Measurements from ENCODE around the gene CNPPD1.

The CNPPD1 gene

DNA sequence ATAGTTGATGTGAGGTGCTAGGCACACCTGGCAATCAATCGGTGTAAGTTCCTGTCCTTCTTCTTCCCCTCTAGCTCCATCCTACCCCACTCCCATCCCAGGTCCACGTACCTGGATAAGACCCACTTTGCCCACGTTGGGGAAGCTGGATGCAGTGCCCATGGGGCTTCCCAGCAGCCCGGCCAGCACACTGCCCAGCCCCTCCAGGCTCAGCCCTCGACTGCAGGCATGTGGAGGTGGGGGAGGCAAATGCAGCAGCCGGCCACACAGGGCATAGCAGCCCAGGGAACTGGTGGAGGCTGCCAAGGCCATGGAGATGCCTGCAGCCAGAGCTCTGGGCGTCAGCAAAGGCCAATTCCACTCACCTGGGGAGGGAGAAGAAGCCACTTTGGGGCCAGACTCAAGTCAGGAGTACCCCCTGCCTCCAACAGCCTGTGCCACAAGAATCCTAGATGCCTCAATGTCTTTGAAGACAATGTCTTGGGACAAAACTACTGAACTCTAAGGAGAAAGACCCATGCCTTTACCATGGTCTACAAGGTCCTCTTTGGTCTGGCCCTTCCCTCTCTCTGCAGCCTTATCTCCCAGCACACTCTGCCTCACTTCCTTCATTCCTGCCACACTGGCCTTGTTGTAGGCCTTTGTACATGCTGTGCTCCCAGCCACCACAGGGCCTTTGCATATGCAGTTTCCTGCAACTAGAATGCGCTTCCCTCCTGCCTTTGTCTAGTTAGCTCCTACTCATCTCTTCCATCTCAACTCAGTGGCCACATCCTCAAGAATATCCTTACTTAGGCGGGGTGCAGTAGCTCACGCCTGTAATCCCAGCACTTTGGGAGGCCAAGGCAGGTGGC is 11.4 kb downstream of the CNPPD1 start:
- in situ Hi-C loops (cut with MboI; ENCODE audit: low sequenced_read_pairs) = loop anchor here (10.0 kb wide), 2 partner anchors 50 to 110 kb away; partner anchors contain the start of genes ABCB6 and DNAJB2

DNA sequence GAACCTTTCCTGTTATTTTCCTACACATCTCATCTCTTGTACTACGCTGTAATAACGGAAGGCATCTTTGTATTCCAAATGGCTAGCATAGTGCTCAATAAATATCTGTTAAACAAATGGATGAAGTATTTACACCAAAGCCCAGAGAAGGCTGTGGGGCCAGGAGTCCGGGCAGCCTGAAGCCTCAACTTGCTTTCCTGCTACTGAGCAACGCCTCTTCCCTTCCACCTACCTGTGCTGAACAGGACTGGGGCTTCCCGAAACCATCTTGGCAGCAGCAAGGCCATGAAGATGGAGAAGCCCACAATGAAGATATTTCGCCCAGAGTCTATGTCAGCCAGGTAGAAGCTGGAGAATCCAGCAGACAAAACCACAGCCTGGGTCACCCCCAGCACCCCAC is 13.6 kb downstream of the CNPPD1 start:
- in situ Hi-C loops (cut with MboI; ENCODE audit: low sequenced_read_pairs) = loop anchor here (10.0 kb wide), 2 partner anchors 52 to 112 kb away; partner anchors contain the start of genes ABCB6 and DNAJB2

DNA sequence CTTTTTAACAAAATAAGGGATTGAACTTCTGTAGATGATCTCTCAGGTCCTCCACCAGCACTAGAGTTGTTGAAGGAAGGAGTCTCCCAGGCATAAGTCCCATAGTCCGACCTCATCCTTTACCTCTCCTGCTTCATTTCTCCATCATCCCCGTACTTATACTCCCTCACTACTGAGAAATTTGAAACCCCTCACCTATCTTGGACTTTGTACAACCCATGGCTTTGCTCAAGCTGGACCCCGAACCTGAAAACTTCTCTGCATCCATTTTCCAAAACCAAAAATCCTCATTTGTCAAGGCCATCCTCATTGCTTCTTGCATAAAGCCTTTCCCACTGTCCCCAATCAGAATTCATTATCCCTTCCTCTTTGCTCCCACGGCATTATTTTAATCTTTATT is 15.6 kb downstream of the CNPPD1 start:
- in situ Hi-C loops (cut with MboI; ENCODE audit: low sequenced_read_pairs) = loop anchor here (10.0 kb wide), 2 partner anchors 54 to 114 kb away; partner anchors contain the start of genes ABCB6 and DNAJB2

DNA sequence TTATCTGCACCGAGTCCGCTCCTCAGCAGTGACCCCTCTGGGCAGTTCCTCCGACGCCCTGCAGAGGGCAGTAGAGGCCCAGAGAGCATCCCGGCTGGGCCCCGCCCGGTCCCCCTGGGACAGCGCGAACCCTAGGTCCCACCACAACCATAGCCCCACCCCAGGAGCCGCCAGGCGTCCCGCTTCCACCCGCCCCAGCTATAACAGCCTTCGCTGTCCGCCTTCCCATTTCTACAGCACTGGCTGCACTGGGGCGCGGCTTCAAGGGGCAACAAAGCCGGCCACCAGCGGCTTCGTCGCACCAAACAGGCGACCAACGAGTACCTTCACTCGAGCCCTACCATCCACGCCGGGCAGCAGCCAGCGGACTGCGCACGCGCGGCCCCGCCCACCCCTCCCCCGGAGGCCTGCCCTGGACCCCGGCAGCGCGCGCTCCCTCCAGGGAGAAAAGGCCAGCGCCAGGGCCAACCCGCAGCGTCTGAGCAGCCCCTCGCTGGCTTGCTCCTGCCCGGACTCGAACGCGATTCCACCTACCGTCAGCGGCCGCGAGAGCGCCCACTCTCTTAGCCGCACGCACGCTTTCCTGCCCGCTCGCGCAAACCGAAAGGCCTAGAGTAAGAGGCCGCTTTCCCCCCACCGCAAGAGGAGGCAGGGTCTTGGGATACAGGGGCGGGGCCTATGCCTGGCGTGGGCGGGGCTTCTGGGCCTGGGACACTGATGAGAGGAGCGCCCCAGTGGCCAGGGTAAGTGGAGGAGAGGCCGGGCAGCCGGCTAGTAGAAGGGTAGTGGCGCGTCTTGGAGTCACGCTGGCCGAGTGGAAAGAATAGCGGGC is 16.3 kb downstream of the CNPPD1 start, which contains the start of gene NHEJ1:
Gene NHEJ1 (minus strand): TSS at position 630 of the 832 bp plus-strand sequence. CDS start 2,453 bp downstream, outside the sequence.
- in situ Hi-C loops (cut with MboI; ENCODE audit: low sequenced_read_pairs) = loop anchor here (10.0 kb wide), 2 partner anchors 54 to 114 kb away; partner anchors contain the start of genes ABCB6 and DNAJB2

DNA sequence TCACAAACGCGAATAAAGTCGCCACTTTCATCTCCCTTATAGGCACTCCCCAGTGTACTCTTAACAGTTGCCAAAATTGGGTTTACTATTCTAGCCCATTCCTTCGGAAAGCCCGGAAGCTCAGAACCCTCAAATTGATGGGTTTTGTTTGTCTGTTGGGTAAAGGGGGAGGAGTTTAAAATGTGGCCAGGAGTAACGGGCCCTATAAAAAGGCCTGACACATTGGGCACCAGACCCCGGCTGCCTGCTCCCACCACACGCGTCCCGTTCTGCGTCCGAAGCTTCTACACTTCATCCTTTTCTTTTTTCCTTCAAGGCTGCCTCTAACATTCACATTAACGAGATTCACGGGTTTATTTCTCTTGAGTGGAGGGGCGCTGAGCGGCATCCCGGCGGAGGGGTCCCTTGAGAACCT is 16.9 kb downstream of the CNPPD1 start:
- in situ Hi-C loops (cut with MboI; ENCODE audit: low sequenced_read_pairs) = loop anchor here (10.0 kb wide), 3 partner anchors 55 to 115 kb away; partner anchors contain the start of genes ABCB6 and DNAJB2

DNA sequence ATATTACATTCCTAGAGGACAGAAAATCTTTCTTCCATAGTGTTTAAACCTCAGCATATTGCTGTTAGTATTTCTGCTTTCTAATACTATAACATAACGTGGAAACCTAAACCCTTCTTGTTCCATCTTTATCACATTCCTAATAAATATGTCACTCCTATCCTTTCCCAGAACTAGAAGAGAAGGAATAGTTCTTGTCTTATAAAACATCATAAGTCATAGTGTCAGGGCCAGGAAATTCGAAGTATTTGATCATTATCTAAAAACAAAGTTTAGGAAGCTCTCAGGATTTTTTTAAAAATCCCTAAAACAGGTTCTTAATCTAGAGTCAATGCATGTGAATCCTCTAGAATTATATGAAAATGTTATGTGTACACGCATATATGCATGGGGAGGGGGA is 18.1 kb downstream of the CNPPD1 start:
- in situ Hi-C loops (cut with MboI; ENCODE audit: low sequenced_read_pairs) = loop anchor here (10.0 kb wide), 1 partner anchor 104 kb away; no protein-coding TSS in a partner anchor

DNA sequence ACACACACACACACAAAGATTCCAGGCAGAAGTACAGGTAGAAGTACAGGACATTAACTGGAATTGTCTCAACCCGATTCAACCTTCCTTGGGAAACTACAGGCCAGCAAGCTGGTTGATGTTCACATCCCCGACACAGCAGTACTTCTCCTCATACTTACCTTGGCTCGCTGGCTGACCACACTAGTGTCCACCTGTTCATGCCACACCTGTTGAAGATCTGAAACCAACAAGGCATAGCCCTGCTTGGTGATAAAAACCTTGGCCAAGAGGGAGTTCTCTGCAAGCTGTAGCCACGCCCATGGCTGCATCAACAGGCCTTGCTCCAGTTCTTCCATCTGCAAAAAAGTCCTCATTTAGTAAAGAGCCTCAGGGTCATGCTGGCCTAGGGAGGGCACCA is 18.7 kb downstream of the CNPPD1 start:
- in situ Hi-C loops (cut with MboI; ENCODE audit: low sequenced_read_pairs) = loop anchor here (10.0 kb wide), 1 partner anchor 103 kb away; no protein-coding TSS in a partner anchor

DNA sequence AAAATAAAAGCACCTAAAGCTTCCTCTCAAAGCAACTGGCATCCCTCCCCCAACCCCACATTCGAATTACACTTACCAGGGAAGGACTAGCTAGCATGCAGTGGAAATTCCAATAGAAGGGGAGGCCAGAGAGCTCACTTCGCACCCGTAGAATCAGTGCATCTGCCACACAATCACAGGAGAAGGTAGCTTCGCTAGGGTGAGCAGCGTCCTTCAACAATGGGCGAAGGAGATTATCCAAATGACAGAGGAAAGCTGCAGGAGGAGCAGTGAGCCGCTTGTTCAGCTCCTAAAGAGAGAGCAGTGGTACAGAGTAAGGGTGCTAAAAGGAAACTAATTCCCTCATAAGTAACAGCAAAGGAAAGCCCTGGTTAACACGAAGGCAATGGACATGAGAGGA is 19.3 kb downstream of the CNPPD1 start:
- in situ Hi-C loops (cut with MboI; ENCODE audit: low sequenced_read_pairs) = loop anchor here (10.0 kb wide), 1 partner anchor 103 kb away; no protein-coding TSS in a partner anchor

DNA sequence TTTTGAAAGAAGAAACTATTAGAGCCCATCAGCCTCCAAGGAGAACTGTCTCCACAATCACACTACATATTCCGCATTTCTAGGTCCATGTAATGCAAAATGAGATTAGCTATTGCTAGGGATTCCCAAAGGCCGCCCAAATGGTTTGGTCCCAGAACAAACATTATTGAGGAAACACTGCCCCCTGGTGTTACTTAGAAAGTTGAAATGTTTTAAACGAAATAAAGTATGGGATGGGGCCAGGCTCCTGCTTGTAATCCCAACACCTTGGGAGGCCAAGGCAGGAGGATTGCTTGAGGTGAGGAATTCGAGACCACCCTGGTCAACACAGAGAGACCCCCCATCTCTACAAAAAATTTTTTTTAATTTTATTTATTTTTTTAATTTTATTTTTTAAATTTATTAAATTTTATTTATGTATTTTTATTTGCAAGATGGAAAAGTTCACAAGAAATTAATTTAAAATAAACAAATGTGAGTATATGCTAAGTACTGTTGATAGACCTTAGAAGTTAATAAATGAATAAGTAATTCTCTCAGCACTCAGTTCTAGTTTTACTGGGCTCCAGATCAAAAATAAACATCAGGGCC is 21.6 kb downstream of the CNPPD1 start:
- in situ Hi-C loops (cut with MboI; ENCODE audit: low sequenced_read_pairs) = loop anchor here (10.0 kb wide), 1 partner anchor 100 kb away; no protein-coding TSS in a partner anchor

DNA sequence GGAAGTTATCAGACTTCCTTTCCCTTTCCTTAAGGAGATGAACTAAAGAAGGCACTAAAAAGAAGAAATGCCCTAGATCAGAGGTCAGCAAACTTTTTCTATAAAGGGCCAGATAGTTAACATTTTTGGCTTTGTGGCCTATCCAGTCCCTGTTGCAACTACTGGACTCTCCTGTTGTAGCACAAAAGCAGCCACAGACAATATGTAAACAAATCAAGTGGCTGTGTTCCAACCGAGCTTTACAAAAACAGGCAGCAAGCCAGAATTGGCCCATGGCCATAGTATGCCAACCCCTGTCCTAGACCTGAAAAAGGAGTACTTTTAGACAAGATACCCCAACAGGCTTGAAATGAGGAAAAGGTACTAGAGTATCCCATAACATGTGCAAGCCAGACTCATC is 27.1 kb downstream of the CNPPD1 start:
- in situ Hi-C loops (cut with MboI; ENCODE audit: low sequenced_read_pairs) = loop anchor here (10.0 kb wide), 1 partner anchor 95 kb away; no protein-coding TSS in a partner anchor

DNA sequence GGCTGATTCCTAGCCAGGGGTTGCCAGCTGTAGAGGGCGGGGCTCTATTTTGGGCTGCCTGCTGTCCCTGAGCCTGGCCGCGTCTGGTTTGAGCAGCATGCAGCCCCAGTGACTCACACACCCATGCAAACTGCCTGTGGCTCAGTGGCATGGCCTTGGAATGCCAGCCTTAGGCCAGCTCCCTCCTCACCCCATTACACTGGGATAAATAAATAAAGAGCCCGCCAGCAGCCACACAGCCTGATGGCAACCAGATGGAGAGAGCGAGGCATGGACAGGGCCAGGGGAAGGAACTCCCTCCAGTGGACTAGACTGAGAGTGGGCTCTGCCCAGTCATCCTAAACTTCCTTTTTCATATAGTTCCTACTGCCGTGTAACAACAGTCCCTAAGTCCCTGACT is 34.4 kb downstream of the CNPPD1 start:
- in situ Hi-C loops (cut with MboI; ENCODE audit: low sequenced_read_pairs) = no loop called here

DNA sequence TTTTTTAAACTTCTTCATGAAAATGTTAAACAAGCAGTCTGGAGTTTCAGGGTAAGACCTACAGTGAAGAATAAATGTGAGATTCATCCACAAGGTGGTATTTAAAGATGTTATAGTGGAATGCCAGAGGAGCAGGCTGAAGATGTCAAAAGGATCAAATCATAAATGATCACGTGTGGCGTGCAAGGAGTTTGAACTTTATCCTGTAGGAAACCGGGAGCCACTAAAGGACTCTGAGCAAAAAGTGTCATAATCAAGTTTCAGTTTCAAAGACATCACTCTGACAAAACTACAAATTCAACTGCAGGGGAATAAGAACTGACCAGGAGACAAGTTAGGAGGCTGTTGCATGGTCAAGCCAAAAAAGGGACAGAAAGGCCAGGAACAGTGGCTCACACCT is 36.0 kb downstream of the CNPPD1 start:
- in situ Hi-C loops (cut with MboI; ENCODE audit: low sequenced_read_pairs) = no loop called here

DNA sequence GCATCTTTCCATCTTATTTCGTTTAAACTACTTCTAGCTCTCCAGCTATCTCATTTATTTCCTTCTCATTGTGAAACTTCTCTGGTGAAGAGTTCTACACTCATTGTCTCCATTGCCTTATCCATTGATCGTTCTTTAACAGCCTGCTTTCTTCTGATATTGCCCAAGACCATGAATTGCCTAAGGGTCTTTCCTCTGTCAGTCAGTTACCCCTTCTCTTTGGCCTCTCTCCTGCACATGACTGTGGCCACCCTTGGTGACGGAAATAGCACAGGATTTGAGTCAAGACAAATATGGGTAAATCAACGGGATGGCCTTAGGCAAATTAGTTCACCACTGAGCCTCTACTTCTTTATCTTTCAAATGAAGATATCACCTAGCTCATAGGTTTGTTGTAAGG is 42.7 kb downstream of the CNPPD1 start:
- in situ Hi-C loops (cut with MboI; ENCODE audit: low sequenced_read_pairs) = no loop called here

DNA sequence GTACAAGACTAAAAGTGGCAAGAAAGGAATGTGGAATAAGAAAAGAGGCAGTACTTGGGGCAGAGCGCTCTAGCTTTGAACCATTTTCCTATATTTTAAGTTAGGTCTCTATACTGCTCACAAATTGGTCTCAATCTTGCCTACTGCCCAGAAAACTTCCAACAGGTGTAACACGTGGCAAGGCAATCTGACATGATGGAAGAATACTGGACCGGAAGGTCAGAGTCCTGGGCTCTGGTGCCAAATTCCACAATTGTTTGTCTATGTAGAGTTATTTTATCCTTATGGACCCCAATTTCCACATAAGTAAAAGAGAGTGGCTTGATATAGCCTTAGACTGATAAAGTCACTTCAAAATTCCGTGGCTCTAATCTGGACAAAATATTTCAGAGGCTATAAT is 45.0 kb downstream of the CNPPD1 start:
- in situ Hi-C loops (cut with MboI; ENCODE audit: low sequenced_read_pairs) = no loop called here

DNA sequence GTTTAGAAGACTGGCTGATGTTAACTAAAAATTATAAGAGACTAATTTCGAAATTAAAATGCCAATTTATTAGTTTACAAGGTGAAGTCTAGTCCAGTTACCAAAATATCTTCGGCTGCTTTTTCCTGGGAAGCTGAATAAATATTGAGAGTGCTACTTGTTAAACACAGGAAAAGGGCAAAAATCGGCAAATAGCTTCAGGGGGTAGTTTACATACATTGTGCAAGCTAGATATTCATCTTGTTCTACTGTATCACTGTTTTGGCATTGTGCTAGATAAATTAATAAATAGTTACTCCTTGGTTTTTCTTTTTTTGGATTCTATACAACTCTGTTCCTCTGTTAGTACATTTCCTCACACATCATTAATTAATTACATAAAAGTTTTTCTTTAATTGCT is 45.4 kb downstream of the CNPPD1 start:
- in situ Hi-C loops (cut with MboI; ENCODE audit: low sequenced_read_pairs) = no loop called here

DNA sequence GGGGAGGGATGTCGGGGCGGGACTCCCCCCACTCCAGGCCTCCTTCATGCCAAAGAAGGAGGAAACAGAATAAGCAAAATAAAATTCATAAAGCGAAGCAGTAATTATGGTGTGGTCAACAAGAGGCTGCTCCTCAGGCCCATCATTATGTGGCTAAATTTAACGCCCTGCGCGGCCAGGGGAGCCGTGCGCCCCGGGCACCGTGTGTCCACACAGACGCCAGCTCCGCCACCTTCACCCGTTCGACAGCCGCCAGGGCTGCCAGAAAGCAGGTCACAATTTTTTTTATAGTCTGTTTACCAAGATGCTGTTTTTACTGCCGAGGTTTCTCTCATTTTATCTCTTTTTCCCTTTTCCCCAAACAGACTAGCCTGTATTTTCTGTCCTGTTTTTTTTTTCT is 47.1 kb downstream of the CNPPD1 start:
- in situ Hi-C loops (cut with MboI; ENCODE audit: low sequenced_read_pairs) = no loop called here

DNA sequence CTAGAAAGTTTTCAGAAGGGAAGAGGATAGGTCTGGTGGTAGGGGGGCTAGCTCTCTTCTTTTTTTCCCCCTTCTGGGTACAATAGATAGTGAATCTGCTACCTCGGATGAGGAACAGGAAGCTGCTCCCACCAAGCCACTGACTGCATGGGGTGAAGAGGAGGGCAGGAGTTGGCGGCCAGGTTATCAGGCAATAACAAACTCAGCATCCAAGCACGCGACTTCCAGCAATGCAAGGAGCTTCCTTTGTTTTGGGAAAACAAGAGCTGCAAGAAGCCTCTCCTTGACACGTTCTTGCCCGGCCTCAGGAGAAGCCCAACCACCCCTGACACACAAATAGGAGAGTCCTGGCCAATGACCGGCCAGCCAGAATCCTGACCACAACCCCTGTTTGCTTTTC is 48.3 kb downstream of the CNPPD1 start:
- in situ Hi-C loops (cut with MboI; ENCODE audit: low sequenced_read_pairs) = no loop called here

DNA sequence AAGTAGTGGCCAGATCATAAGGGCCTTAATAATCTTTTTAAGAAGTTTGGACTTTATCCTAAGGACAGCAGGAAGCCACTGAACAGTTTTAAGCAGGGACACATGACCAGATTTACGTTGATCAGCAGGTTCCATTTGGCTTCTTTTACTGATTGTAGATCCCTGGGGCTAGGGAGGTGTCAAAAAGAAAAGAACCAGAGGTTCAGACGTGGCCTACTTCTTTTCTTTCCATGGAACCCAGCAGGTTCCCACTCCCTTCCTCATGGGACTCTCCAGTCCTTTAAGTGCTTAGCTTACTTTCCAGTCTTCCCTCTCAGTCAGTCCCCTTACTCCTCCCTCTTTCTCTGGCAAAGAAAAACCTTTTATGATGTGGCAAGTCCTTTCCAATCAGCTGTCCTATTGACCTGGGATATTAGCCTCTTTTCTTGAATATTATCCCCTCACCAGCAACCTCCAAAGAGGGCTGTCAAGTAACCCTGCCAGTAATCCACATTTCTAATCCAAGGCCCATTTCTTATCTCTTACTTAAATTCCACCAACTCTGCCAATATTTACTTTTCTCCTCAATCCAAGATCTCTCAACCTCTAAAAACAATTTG is 49.6 kb downstream of the CNPPD1 start:
- in situ Hi-C loops (cut with MboI; ENCODE audit: low sequenced_read_pairs) = no loop called here

DNA sequence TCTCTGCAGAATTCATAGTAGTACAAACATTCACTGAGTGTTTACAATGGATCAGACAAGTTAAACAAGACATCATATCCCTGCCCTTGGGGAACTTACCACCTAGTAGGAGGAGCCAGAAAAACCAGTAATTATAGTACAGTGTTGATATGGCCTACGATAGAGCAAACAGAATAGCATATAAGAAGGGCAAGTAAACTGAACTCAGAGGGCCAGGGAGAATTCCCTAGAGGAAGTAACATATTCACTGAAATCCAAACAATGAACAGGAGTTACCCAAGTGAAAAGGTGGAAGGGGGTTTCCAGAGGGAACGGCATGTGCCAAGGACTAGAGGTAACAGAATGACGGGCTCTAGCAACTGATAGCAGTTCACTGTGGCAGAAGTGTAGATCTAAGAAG is 50.2 kb downstream of the CNPPD1 start:
- in situ Hi-C loops (cut with MboI; ENCODE audit: low sequenced_read_pairs) = no loop called here

DNA sequence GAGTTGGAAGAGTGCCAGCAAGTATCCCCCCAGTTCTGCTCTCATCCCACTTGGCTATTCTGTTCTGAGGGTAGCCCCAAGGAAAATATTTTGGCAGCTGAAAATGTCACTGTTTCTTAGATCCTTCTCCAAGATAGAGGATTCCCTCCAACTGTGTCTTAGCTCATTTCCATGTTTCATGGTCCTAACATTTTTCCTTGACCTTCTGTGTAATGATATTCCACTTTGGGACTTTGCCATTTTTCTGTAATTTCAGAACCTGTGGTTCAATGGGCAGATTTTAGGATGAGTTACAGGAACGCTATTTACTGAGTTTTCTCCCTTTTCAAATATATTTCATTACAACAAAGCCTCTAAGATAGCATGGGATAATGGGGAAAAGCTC is 50.8 kb downstream of the CNPPD1 start:
- in situ Hi-C loops (cut with MboI; ENCODE audit: low sequenced_read_pairs) = no loop called here

All from HL-60/S4 (cell line).